DMS 273 (cell line): ENCODE measurements around the gene FAU.
A peak's percentile ranks its signal among the peaks of the same experiment; 100 is the strongest.

ENCODE experiments used
- DNase-seq: peaks from one replicate; lab custom pipeline; 2025; ENCODE audit not compliant: unreplicated experiment; lab: John Stamatoyannopoulos, UW

The FAU gene

GRCh38 chr11:65109231-65110198 is 12.4 kb downstream of the FAU start:
- DNase-seq = no peak

DNA sequence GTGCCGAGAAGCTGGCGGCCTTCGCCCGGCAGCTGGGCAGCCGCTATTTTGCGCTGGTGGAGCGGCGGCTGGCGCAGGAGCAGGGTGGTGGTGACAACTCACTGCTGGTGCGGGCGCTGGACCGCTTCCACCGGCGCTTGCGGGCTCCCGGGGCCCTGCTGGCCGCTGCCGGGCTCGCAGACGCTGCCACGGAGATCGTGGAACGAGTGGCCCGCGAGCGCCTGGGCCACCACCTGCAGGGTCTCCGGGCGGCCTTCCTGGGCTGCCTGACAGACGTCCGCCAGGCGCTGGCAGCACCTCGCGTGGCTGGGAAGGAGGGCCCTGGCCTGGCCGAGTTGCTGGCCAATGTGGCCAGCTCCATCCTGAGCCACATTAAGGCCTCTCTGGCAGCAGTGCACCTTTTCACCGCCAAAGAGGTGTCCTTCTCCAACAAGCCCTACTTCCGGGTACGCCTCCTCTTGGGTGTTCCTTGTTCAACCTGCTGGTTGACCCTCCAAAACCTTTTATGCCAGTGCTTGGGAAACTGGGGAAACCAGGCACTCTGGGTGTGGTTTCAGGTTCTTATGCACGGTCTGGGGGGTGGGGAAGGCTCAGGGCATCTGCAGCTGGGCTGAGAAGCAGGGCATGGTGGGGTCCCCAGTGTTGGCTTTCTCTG is 13.3 kb downstream of the FAU start:
- no peak for DNase-seq

GRCh38 chr11:65107751-65108468 is 14.0 kb downstream of the FAU start:
- no peak for DNase-seq

GRCh38 chr11:65107078-65107477 is 14.9 kb downstream of the FAU start:
- no peak for DNase-seq

- no peak for DNase-seq
Observed at GRCh38 chr11:65104628-65105027, 17.3 kb downstream of the FAU start.

GRCh38 chr11:65103476-65103875 is 18.5 kb downstream of the FAU start:
- no peak for DNase-seq

- no peak for DNase-seq
Observed at GRCh38 chr11:65102142-65103095, 19.5 kb downstream of the FAU start.

- DNase-seq = no peak
Observed at GRCh38 chr11:65100674-65101350, 21.1 kb downstream of the FAU start.

- no peak for DNase-seq
Observed at GRCh38 chr11:65096926-65097325, 25.0 kb downstream of the FAU start.

- DNase-seq = peak; percentile 91
Observed at GRCh38 chr11:65095974-65096806, 25.7 kb downstream of the FAU start, which contains the start of gene VPS51. Gene VPS51 (plus strand): TSS chr11:65096214. CDS start chr11:65096251, 37 bp downstream.

DNA sequence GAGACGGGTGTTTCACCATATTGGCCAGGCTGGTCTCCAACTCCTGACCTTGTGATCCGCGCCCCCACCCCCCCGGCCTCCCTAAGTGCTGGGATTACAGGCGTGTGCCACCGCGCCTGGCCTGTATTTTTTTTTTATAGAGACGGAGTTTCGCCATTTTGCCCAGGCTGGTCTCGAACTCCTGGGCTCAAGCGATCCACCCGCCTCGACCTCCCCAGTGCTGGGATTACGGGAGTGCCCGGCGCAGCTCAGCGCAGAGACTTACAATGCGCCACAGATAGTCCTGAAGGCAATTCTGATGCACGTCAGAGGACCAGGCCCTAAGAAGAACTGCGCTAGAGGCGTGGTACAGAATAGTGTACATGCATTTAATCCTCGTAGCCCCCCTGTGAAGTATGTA is 26.5 kb downstream of the FAU start:
- no peak for DNase-seq

DNA sequence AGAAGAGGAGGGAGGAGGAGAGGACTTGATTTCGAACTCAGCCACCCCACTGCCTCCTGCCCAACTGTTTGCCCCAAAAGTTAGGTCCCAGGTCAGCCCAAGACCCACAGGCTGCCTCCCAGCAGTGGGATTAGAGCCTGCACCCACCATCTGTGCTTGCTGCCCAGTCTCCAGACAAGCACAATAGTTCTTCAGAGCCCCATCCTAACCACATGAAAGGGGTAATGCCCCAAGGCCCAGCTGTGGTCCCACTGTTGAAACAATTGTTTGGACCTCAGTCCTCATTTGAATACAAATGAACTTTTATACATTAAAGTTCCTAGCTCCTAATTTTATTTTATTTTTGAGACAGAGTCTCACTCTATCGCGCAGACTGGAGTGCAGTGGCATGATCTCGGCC is 31.3 kb downstream of the FAU start:
- no peak for DNase-seq

DNA sequence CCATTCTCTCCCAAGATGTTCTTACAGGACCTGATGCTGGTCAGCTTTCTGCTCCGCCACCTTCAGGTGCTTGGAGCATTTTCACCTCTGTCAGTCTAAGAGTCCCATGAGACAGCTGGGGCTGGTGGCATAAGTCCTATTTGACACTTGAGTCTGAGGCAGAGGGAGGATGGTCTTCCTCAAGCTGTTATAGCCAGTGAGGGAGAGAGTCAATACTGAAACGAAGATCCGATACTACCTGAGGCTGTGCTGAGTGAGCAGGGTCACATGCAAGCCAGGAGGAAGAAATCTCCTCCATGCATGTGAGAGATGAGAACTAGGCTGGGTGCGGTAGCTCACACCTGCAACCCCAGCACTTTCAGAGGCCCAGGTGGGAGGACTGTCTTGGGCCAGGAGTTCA is 32.3 kb downstream of the FAU start:
- no peak for DNase-seq

DNA sequence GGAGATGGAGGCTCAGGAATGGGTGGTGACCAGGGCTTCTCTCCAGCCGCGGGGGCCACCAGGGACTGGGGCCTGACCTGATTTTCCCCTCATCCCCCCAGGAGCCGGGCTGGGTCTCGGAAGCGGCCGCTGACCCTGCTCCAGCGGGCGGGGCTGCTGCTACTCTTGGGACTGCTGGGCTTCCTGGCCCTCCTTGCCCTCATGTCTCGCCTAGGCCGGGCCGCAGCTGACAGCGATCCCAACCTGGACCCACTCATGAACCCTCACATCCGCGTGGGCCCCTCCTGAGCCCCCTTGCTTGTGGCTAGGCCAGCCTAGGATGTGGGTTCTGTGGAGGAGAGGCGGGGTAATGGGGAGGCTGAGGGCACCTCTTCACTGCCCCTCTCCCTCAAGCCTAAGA is 34.1 kb downstream of the FAU start:
- DNase-seq = no peak

DNA sequence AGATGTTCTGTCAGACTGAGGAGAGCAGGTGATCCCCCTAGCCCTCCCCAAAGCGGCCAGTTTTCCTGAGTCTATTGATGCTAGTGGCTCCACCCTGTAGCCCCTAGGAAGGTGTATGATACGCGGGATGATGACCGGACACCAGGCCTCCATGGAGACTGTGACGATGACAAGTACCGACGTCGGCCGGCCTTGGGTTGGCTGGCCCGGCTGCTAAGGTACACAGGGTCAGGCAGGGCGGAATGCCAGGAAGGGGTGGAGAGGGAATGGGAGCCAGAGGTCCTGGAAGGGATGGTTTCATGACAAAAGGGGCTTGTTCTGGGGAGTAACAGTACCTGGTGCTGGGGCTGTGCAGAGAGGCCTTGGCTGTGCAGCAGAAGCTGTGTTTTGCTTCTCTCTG is 34.7 kb downstream of the FAU start:
- no peak for DNase-seq

DNA sequence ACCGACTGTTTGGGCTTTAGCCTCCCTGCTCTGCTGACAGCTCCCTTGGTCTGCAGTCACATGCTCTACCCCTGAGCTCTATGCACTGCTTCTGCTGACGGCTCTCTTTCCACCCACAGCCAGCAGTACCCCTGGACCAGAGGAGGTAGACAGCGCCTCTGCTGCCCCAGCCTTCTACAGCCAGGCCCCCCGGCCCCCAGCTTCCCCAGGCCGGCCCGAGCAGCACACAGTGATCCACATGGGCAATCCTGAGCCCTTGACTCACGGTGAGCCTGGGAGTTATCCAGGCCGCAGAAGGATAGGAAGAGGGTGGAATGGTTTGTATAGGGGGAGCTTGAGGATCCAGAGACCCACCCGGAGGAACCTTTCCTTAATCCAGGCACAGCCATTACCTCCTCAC is 35.1 kb downstream of the FAU start:
- no peak for DNase-seq

DNA sequence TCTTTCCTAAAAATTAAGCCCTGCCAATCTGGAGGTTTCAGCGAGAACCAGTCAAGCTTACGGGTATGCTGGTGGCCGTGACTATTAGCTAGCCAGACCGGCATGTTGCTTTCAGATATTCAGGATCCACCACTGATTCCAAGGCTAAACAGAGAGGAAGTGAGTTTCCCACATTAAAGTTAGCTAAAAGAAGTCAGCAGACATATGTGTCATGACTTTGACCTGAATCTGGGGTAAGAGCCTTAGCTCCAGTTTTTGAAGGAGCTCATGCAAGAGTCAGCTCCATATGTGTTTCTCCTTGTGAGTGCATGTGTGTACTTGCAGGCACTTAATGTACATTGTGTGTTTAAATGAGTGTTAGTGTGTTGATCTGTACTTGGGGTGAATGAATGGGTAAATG is 36.5 kb downstream of the FAU start:
- DNase-seq = no peak

DNA sequence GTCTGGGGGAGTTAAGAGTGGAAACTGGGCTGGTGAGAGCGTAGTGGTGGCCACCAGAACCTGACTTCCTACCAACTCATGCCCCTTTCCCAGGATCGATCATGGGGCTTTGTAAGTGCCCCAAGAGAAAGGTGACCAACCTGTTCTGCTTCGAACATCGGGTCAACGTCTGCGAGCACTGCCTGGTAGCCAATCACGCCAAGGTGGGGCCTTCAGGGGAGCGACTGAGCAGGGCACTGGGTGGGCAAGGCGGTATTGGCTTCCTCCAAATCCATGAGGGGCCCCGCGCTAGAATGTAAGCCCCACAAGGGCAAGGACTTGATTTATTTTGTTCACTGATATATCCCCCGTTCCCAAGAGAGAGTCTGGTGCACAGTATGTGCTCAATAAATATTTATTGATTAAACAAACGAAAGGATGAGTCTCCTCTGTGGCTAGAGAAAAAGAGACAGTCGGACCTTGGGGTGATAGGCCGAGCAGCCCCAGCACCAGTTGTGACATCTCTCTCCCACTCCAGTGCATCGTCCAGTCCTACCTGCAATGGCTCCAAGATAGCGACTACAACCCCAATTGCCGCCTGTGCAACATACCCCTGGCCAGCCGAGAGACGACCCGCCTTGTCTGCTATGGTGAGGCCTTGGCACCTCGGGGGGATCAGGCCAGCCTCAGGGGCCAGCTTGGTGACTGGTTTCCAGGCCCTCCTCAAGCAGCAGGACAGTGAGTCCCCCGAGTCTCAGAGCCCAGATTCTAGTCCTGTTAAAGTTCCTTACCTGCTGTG is 37.1 kb downstream of the FAU start:
- DNase-seq = no peak
